Endothelial cell of umbilical vein (primary cell): ENCODE results near the gene NFX1. TPM values are rescaled to one million over a fixed set of nuclear protein-coding genes. Genes with fewer than 3 reads are reported as not detected.

Experiments
- BruUV-seq: library from RNA; stranded (reverse); fragments of 400-500 nt; replicated peaks from 2 replicates; lab custom pipeline; 2021; lab: Mats Ljungman, UMichigan
- CTCF ChIA-PET: fragments of 300-600, 350-600 bp; sonication (Branson Sonifier 250); formaldehyde crosslinking; loops from one replicate; lab custom pipeline; 2021; ENCODE audit warnings: antibody characterized with exemption, inconsistent platforms; lab: Charles Lee
- POLR2A ChIA-PET: fragments of 300-600, 350-600 bp; sonication (Branson Sonifier 250); formaldehyde crosslinking; loops from one replicate; lab custom pipeline; 2021; ENCODE audit warnings: antibody characterized with exemption, inconsistent platforms; lab: Charles Lee
- DNase-seq: peaks from one replicate; pipeline ENCODE4 v3.0.0-alpha.2; 2011; ENCODE audit warnings: low read depth, low spot score
- FAIRE-seq: peaks from 2 replicates; lab custom pipeline; 2011; peaks lifted over from hg19 to GRCh38; lab: Jason Lieb, UNC
- H2AFZ ChIP-seq: 2 replicates; pipeline ENCODE4 v1.6.0; 2012; ENCODE audit warnings: low read depth, low read length, control low read depth, inconsistent platforms
- H3K27ac ChIP-seq: 2 replicates; pipeline ENCODE4 v1.5.1; 2011; ENCODE audit warnings: low read depth, mild to moderate bottlenecking, control low read depth, low read length, moderate library complexity; ENCODE audit not compliant: insufficient read depth
- H3K27me3 ChIP-seq, 2 experiments: 2 replicates each; pipeline versions ENCODE4 v1.6.0 to v1.6.1; 2011; ENCODE audit warnings: low read length in 2 of 2, mixed read lengths in 1 of 2; ENCODE audit not compliant: control insufficient read depth in 2 of 2, insufficient read depth in 2 of 2
- H3K36me3 ChIP-seq, 2 experiments: 2 replicates in 1 of 2; 3 replicates in 1 of 2; pipeline ENCODE4 v1.5.1; 2011; ENCODE audit warnings: low read length in 2 of 2, mild to moderate bottlenecking in 1 of 2, moderate library complexity in 1 of 2; ENCODE audit not compliant: control insufficient read depth in 2 of 2, insufficient read depth in 2 of 2; ENCODE audit errors: extremely low read depth in 1 of 2
- H3K4me1 ChIP-seq: 3 replicates; pipeline ENCODE4 v1.5.1; 2011; ENCODE audit warnings: mild to moderate bottlenecking, low read length; ENCODE audit not compliant: control insufficient read depth, insufficient read depth; ENCODE audit errors: extremely low read depth
- H3K4me2 ChIP-seq: 2 replicates; pipeline ENCODE4 v1.6.1; 2011; ENCODE audit warnings: low read length, control low read depth, mixed read lengths; ENCODE audit not compliant: insufficient read depth
- H3K4me3 ChIP-seq, 3 experiments: fragments of 200-600 bp in 1 of 3; sonication (generic), shearing (Covaris generic) in 1 of 3; replicated peaks in 1 of 3; 2 replicates each; pipeline ENCODE4 v1.5.1; 2011 to 2016; ENCODE audit warnings: control low read depth in 3 of 3, low read length in 3 of 3, mild to moderate bottlenecking in 2 of 3, inconsistent platforms in 1 of 3, low read depth in 1 of 3, moderate library complexity in 1 of 3; ENCODE audit not compliant: insufficient read depth in 1 of 3
- H3K79me2 ChIP-seq: 2 replicates; pipeline ENCODE4 v1.6.0; 2012; ENCODE audit warnings: low read length, inconsistent platforms; ENCODE audit not compliant: control insufficient read depth, insufficient read depth
- H3K9ac ChIP-seq: replicated peaks from 2 replicates; pipeline ENCODE3; 2011; ENCODE audit warnings: low read length, control low read depth; ENCODE audit not compliant: insufficient read depth; ENCODE audit errors: extremely low read depth
- H3K9me1 ChIP-seq: replicated peaks from 3 replicates; pipeline ENCODE4 v1.6.0; 2011; ENCODE audit warnings: mild to moderate bottlenecking, low read length; ENCODE audit not compliant: control insufficient read depth, insufficient read depth; ENCODE audit errors: extremely low read depth
- H3K9me3 ChIP-seq: replicated peaks from 2 replicates; pipeline ENCODE4 v1.5.1; 2012; ENCODE audit warnings: low read length, inconsistent platforms; ENCODE audit not compliant: control insufficient read depth, insufficient read depth
- H4K20me1 ChIP-seq: replicated peaks from 2 replicates; pipeline ENCODE3; 2011; ENCODE audit warnings: mild to moderate bottlenecking, low read length; ENCODE audit not compliant: control insufficient read depth, insufficient read depth; ENCODE audit errors: extremely low read depth
- EZH2 ChIP-seq: IDR thresholded peaks from 2 replicates; pipeline ENCODE4 v1.6.1; 2012; ENCODE audit warnings: borderline replicate concordance, low read depth, mild to moderate bottlenecking, moderate library complexity, low read length, inconsistent platforms; ENCODE audit not compliant: severe bottlenecking
- FOS ChIP-seq: IDR thresholded peaks from 2 replicates; pipeline ENCODE4 v1.6.1; 2011; ENCODE audit warnings: mild to moderate bottlenecking, low read length, moderate library complexity, borderline replicate concordance; ENCODE audit not compliant: insufficient read depth
- GATA2 ChIP-seq: IDR thresholded peaks from 2 replicates; pipeline ENCODE4 v1.7.0; 2011; ENCODE audit warnings: low read depth, mild to moderate bottlenecking, moderate library complexity, mixed read lengths, low read length; ENCODE audit not compliant: insufficient read length, insufficient read depth
- JUN ChIP-seq: IDR thresholded peaks from 2 replicates; pipeline ENCODE4 v1.6.1; 2011; ENCODE audit warnings: borderline replicate concordance, low read depth; ENCODE audit not compliant: insufficient read length, insufficient read depth
- MYC ChIP-seq: IDR thresholded peaks from one replicate; pipeline ENCODE4 v1.6.1; 2011; ENCODE audit warnings: mild to moderate bottlenecking, low read depth, low read length
- POLR2A ChIP-seq: IDR thresholded peaks from 2 replicates; pipeline ENCODE4 v1.6.1; 2012; ENCODE audit warnings: low read depth, mild to moderate bottlenecking, control low read depth, low read length
- POLR2AphosphoS5 ChIP-seq: IDR thresholded peaks from 2 replicates; pipeline ENCODE4 v1.6.1; 2012; ENCODE audit warnings: low read depth, mild to moderate bottlenecking, control low read depth, low read length, moderate library complexity; ENCODE audit not compliant: insufficient read depth
- dilution Hi-C: fragments of 300-500 bp; cut with MboI; formaldehyde crosslinking; loops from one replicate; pipeline ENCODE4 v1.15.0; 2019; ENCODE audit warnings: low sequenced_read_pairs; ENCODE audit not compliant: extremely low pct_ligation_motif_present
- intact Hi-C: fragments of 100-400 bp; cut with micrococcal nuclease; formaldehyde crosslinking; loops from one replicate; pipeline ENCODE4 v1.10.0; 2022
- polyA plus RNA-seq, 4 experiments: library from polyadenylated mRNA; depleted of rRNA in 3 of 4; stranded (reverse) in 3 of 4; unstranded in 1 of 4; fragments of >200 nt; gene quantifications; 2 replicates each; pipeline versions ENCODE4 v1.2.1 to v1.2.3, GENCODE V29; 2011 to 2012; ENCODE audit warnings: missing spikeins in 1 of 4
- total RNA-seq: library from RNA; stranded (reverse); gene quantifications from 2 replicates; pipeline ENCODE4 v1.2.3, GENCODE V29; 2021
- TF ChIP-seq, protein P1 (sequence below): IDR thresholded peaks from 2 replicates; pipeline ENCODE4 v1.6.1; 2011; ENCODE audit not compliant: insufficient read depth, insufficient read length
- TF ChIP-seq, protein P2 (sequence below), 2 donors: IDR thresholded peaks; 1 replicate in 1 of 2; 2 replicates in 1 of 2; pipeline ENCODE4 v1.5.1; 2011; ENCODE audit warnings: low read length in 2 of 2, mild to moderate bottlenecking in 2 of 2, moderate library complexity in 2 of 2, control low read depth in 1 of 2, inconsistent platforms in 1 of 2, low read depth in 1 of 2; ENCODE audit not compliant: insufficient read depth in 1 of 2; ENCODE audit errors: extremely low read depth in 1 of 2

Gene NFX1
- total and polyA plus RNA-seq, 2 donors (not counting 3 experiments of a cell fraction or from before 2014, with no cell fraction given) = 19.3 to 21.7 TPM

DNA sequence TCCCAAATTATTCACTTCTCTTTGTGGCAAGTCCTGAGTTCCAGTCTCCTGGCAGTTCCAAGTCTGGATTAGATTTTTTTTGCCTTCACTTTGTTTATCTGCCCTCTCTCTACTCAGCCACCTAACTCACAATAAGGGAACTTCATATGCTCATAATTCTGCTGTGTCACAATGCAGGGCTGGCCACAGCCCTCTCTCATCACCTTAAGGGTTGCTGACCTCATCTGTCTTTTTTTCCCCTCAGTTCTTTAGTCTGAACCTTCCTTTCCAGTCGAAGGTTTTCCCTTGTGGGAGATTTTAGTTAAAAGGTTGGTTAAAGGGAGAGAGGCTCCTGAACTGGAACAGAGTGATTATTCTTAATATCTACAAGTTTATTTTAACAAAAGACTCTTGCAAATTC, 29.9 kb upstream of the NFX1 start:
- BruUV-seq = no TSS peak
- no peak for FAIRE-seq
- CTCF ChIA-PET = no interaction called here

More for the DNA sequence above, 29.9 kb upstream of the NFX1 start:
- H3K4me1 ChIP-seq = peaks cover 9% of the 10 kb centered on the region
- no peak overlapping the region for H3K27ac ChIP-seq
- H3K27me3 ChIP-seq = no peaks in the 10 kb centered on the region
- no peak overlapping the region for H3K9ac ChIP-seq
- H3K9me3 ChIP-seq = no peaks in the 10 kb centered on the region
- no peak overlapping the region for H3K4me3 ChIP-seq
- peaks cover 30 to 43% of the 10 kb centered on the region in 2 experiments for H3K36me3 ChIP-seq
- DNase-seq = no peak
- TF ChIP-seq MYC = no peak
- no peak for TF ChIP-seq POLR2A
- no peak for TF ChIP-seq FOS
- TF ChIP-seq, protein P1, sequence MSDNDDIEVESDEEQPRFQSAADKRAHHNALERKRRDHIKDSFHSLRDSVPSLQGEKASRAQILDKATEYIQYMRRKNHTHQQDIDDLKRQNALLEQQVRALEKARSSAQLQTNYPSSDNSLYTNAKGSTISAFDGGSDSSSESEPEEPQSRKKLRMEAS = no peak
- no peak for TF ChIP-seq GATA2
- no peak for TF ChIP-seq JUN
- TF ChIP-seq, protein P2, sequence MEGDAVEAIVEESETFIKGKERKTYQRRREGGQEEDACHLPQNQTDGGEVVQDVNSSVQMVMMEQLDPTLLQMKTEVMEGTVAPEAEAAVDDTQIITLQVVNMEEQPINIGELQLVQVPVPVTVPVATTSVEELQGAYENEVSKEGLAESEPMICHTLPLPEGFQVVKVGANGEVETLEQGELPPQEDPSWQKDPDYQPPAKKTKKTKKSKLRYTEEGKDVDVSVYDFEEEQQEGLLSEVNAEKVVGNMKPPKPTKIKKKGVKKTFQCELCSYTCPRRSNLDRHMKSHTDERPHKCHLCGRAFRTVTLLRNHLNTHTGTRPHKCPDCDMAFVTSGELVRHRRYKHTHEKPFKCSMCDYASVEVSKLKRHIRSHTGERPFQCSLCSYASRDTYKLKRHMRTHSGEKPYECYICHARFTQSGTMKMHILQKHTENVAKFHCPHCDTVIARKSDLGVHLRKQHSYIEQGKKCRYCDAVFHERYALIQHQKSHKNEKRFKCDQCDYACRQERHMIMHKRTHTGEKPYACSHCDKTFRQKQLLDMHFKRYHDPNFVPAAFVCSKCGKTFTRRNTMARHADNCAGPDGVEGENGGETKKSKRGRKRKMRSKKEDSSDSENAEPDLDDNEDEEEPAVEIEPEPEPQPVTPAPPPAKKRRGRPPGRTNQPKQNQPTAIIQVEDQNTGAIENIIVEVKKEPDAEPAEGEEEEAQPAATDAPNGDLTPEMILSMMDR (IDR thresholded peaks at IDR 0.05; ENCODE audit: extremely low read depth in 1 of 2, insufficient read depth in 1 of 2, low read depth in 1 of 2, low read length in 2 of 2) = no peak
- no peak for TF ChIP-seq EZH2
- no peak for TF ChIP-seq POLR2AphosphoS5
- intact Hi-C loops (loop anchor here (5.0 kb wide), 1 partner anchor 212 kb away; the partner anchor contains the start of gene NOL6), dilution Hi-C loops (no loop called here)
- peaks cover 28% of the 10 kb centered on the region for H3K79me2 ChIP-seq
- no peaks in the 10 kb centered on the region for H3K9me1 ChIP-seq
- H2AFZ ChIP-seq = no peak overlapping the region
- no peak overlapping the region for H3K4me2 ChIP-seq
- H4K20me1 ChIP-seq = no peaks in the 10 kb centered on the region
- POLR2A ChIA-PET = no interaction called here
